Liver (tissue), 9 donors: ENCODE measurements around the gene GGTLC1. TPM values are rescaled to one million over a fixed set of nuclear protein-coding genes. Genes with fewer than 3 reads are reported as not detected.
A peak's percentile ranks its signal among the peaks of the same experiment; 100 is the strongest.

ENCODE experiments used
- DNase-seq: peaks from one replicate; pipeline ENCODE4 v3.0.0-alpha.2; 2017; ENCODE audit warnings: low spot score
- H3K27ac ChIP-seq, 2 donors: one replicate each; pipeline ENCODE4 v1.7.0; 2013; ENCODE audit warnings: inconsistent platforms in 2 of 2, low read length in 2 of 2, control low read depth in 1 of 2, low read depth in 1 of 2, mild to moderate bottlenecking in 1 of 2
- H3K27me3 ChIP-seq, 4 donors: one replicate each; pipeline versions ENCODE4 v1.6.1 to v1.7.0; 2013; ENCODE audit warnings: low read length in 3 of 4, inconsistent platforms in 1 of 4, mild to moderate bottlenecking in 1 of 4, moderate library complexity in 1 of 4; ENCODE audit not compliant: control insufficient read depth in 4 of 4, insufficient read depth in 4 of 4
- H3K36me3 ChIP-seq, 4 donors: one replicate each; pipeline versions ENCODE4 v1.6.1 to v1.7.0; 2013; ENCODE audit warnings: low read length in 3 of 4, mild to moderate bottlenecking in 3 of 4, low read depth in 1 of 4, moderate library complexity in 1 of 4; ENCODE audit not compliant: control insufficient read depth in 4 of 4, insufficient read depth in 3 of 4
- H3K4me1 ChIP-seq, 4 donors: one replicate each; pipeline versions ENCODE4 v1.6.1 to v1.7.0; 2013; ENCODE audit warnings: low read length in 3 of 4, mild to moderate bottlenecking in 3 of 4, moderate library complexity in 1 of 4; ENCODE audit not compliant: control insufficient read depth in 4 of 4, insufficient read depth in 4 of 4
- H3K4me3 ChIP-seq, 3 donors: one replicate each; pipeline versions ENCODE4 v1.6.1 to v1.7.0; 2013; ENCODE audit warnings: low read length in 3 of 3, control low read depth in 1 of 3, low read depth in 1 of 3, mild to moderate bottlenecking in 1 of 3
- H3K9ac ChIP-seq, 2 donors: one replicate each; pipeline ENCODE4 v1.7.0; 2013; ENCODE audit warnings: low read length in 2 of 2, mild to moderate bottlenecking in 2 of 2, moderate library complexity in 2 of 2, control low read depth in 1 of 2, low read depth in 1 of 2
- H3K9me3 ChIP-seq, 4 donors: one replicate each; pipeline versions ENCODE4 v1.6.1 to v1.7.0; 2013; ENCODE audit warnings: low read length in 3 of 4; ENCODE audit not compliant: control insufficient read depth in 4 of 4
- ATF3 ChIP-seq: IDR thresholded peaks from 2 replicates; pipeline ENCODE4 v1.6.1; 2016; ENCODE audit warnings: antibody characterized with exemption
- CTCF ChIP-seq: fragments of 150-350 bp; IDR thresholded peaks from 2 replicates; pipeline ENCODE4 v1.5.1; 2017; ENCODE audit warnings: improper control_type of control experiment, low read depth, low read length; ENCODE audit not compliant: missing input control
- EGR1 ChIP-seq, 2 donors: IDR thresholded peaks; 2 replicates each; pipeline ENCODE4 v1.6.1; 2016 to 2018; ENCODE audit warnings: antibody characterized with exemption in 2 of 2, low read depth in 2 of 2
- FOXA1 ChIP-seq: IDR thresholded peaks from 2 replicates; pipeline ENCODE4 v1.6.1; 2016; ENCODE audit warnings: antibody characterized with exemption
- HNF4A ChIP-seq, 2 donors: conservative IDR thresholded peaks; 2 replicates each; pipeline ENCODE4 v1.6.1; 2016; ENCODE audit warnings: antibody characterized with exemption in 2 of 2, mild to moderate bottlenecking in 2 of 2
- MAX ChIP-seq: IDR thresholded peaks from 2 replicates; pipeline ENCODE4 v1.6.1; 2016; ENCODE audit warnings: antibody characterized with exemption
- NR2F2 ChIP-seq: IDR thresholded peaks from 2 replicates; pipeline ENCODE4 v1.6.1; 2016; ENCODE audit warnings: antibody characterized with exemption
- RXRA ChIP-seq, 2 donors: IDR thresholded peaks; 2 replicates each; pipeline ENCODE4 v1.6.1; 2017 to 2018; ENCODE audit warnings: antibody characterized with exemption in 2 of 2, mild to moderate bottlenecking in 1 of 2
- SP1 ChIP-seq: IDR thresholded peaks from 2 replicates; pipeline ENCODE4 v1.6.1; 2018; ENCODE audit warnings: antibody characterized with exemption, mild to moderate bottlenecking
- TAF1 ChIP-seq: conservative IDR thresholded peaks from 2 replicates; pipeline ENCODE4 v1.6.1; 2016; ENCODE audit warnings: antibody characterized with exemption, mild to moderate bottlenecking
- YY1 ChIP-seq: IDR thresholded peaks from 2 replicates; pipeline ENCODE4 v1.6.1; 2016; ENCODE audit warnings: antibody characterized with exemption, mild to moderate bottlenecking
- WGBS: extraction: QIAGEN DNeasy Blood & Tissue Kit; methylation state at CpG from one replicate; pipeline ENCODE4 v1.1.7; 2013; 5-methylcytosine and 5-hydroxymethylcytosine counted together
- polyA plus RNA-seq, 2 donors: library from polyadenylated mRNA; stranded (reverse) in 1 of 2; unstranded in 1 of 2; fragments of 200-250 nt in 1 of 2; fragments of >200 nt in 1 of 2; fragmentation: Nextera tagmentation in 1 of 2; extraction: Ambion mirVana in 1 of 2; gene quantifications; one replicate each; pipeline versions ENCODE4 v1.2.1 to v1.2.3, GENCODE V29; 2013 to 2015
- total RNA-seq, 2 donors: library from RNA; depleted of rRNA; stranded (reverse); fragments of >200 nt; gene quantifications; one replicate each; pipeline ENCODE4 v1.2.3, GENCODE V29; 2014
- donor health status: healthy.
- donor health status: healthy.
- donor health status: healthy.
- donor health status: healthy.
- donor health status: healthy.

Gene GGTLC1
- total and polyA plus RNA-seq, 4 donors = not detected

- TF ChIP-seq ATF3 (peak; percentile 51), FOXA1 (peak; percentile 97), CTCF (no peak)
Observed at GRCh38 chr20:24034820-24035219, 46.2 kb upstream of the GGTLC1 start (continued).

- H3K9ac ChIP-seq = no peak overlapping the region
- H3K36me3 ChIP-seq = no peaks in the 10 kb centered on the region
- no peak for DNase-seq
- WGBS = 96% methylated on average over 3 of the region's 3 CpGs
- H3K9me3 ChIP-seq = no peaks in the 10 kb centered on the region
- no peaks in the 10 kb centered on the region for H3K27me3 ChIP-seq
- peaks cover 0 to 5% (median 3%) of the 10 kb centered on the region in 4 donors for H3K4me1 ChIP-seq
- no peak overlapping the region for H3K4me3 ChIP-seq
- no peak overlapping the region for H3K27ac ChIP-seq
- TF ChIP-seq RXRA (IDR thresholded peaks at IDR 0.05) (no peak), SP1 (no peak)
Observed at GRCh38 chr20:24033565-24033964, 45.0 kb upstream of the GGTLC1 start.

- no peak overlapping the region for H3K4me3 ChIP-seq
- no peak overlapping the region for H3K9ac ChIP-seq
- DNase-seq = no peak
- H3K36me3 ChIP-seq = no peaks in the 10 kb centered on the region
- H3K4me1 ChIP-seq = peaks cover 0 to 5% (median 3%) of the 10 kb centered on the region in 4 donors
- no peak overlapping the region for H3K27ac ChIP-seq
- TF ChIP-seq TAF1 = no peak
- no peak for TF ChIP-seq FOXA1
- no peak for TF ChIP-seq YY1
- no peak for TF ChIP-seq NR2F2
- no peak for TF ChIP-seq CTCF
- no peak for TF ChIP-seq HNF4A (conservative IDR thresholded peaks at IDR 0.05)
- no peak for TF ChIP-seq MAX
- TF ChIP-seq ATF3 = no peak
- TF ChIP-seq SP1 = no peak
- no peak for TF ChIP-seq EGR1 (IDR thresholded peaks at IDR 0.05; ENCODE audit: low read depth in 2 of 2)
- H3K9me3 ChIP-seq = no peaks in the 10 kb centered on the region
- no peaks in the 10 kb centered on the region for H3K27me3 ChIP-seq
Observed at GRCh38 chr20:24033151-24033550, 44.6 kb upstream of the GGTLC1 start.
